Measurements from ENCODE around the gene PIGU.

GRCh38 chr20:34705008-34705396 lies 28.1 kb upstream of the PIGU start:
- TF ChIP-seq CTCF (IDR thresholded peaks at IDR 0.05; ENCODE audit: insufficient read depth, low read length, poor library complexity, severe bottlenecking), result no peak
- no peak for TF ChIP-seq EZH2phosphoT487 (conservative IDR thresholded peaks at IDR 0.05; ENCODE audit: low read length)
